ENCODE measurements around the gene RPH3AL.
"Not testable (repeated sequence)": the region's sequence is repeated elsewhere in the genome, so short reads cannot be mapped to it uniquely, and the experiment has no call there.

The RPH3AL gene

GRCh38 chr17:258045-258734, 94.4 kb downstream of the RPH3AL start:
- DNase-seq, result no peak

DNA sequence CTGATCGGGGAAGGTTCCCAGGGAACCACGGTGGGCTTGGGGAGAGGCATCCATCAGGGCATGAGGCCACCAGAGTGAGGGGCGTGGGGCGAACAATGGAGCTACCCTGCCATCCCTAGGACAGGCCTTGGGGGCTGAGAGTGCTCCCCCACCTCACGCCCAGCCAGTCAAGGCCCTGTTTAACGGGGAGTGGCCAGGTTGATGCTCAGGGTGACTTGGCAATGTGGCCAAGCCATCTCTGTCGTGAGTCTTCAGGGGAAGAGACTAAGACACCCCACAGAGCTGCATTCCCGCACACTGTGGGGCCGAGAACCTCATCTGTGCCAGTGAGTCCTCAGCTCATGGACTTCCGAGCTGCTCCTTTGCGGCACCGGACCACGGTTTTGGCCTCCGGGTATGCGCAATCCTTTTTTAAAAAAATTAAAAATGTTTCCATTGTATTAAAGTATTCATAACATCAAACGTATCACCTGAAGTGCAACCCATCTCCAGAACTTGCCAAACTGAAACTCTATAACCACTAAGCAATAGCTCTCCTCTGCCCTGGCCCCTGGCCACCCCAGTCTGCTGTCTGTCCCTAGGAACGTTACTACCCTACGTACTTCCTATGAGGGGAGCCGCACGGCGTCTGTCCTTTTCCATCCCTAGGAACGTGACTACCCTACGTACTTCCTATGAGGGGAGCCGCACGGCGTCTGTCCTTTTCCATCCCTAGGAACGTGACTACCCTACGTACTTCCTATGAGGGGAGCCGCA, 99.3 kb downstream of the RPH3AL start:
- DNase-seq, result no peak

DNA sequence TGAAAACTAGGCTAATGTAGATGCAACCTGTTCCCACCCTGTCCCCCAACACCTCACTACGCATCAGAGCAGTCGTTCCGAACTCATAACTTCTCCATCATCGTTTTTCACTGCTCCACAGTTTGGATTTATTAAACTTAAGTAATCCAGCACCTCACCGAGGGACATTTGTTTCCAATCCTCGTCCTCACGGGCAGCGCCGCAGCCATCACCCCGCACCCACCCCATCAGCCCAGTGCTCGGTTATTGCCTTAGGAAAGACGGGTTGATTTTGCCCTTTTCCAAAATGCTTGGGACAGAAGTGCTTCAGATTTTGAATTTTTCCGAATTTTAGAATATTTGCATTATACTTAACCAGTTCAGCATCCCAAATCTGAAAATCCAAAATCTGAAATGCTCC, 100.2 kb downstream of the RPH3AL start:
- no peak for DNase-seq

DNA sequence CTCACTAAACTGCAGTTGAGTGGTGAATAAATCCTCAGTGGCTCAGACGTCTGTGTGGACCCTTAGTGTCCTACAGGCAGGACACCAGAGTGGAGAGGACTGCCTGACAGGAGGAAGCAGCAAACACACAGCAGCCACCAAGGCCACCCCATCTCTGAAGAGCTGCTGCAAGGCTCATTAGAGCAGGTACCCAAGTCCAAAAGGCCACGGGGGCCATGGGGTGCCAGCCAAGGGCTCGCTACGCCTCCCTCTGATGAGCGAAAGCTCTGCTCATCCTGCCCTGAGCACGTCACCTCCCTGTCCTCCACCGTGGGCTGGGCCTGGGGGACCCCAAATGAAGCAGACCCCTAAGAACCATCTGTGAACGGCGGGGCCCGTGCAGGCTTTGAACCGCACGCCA, 101.1 kb downstream of the RPH3AL start:
- no peak for DNase-seq

- DNase-seq, result no peak
Measured at GRCh38 chr17:250487-251300, 101.9 kb downstream of the RPH3AL start.

DNA sequence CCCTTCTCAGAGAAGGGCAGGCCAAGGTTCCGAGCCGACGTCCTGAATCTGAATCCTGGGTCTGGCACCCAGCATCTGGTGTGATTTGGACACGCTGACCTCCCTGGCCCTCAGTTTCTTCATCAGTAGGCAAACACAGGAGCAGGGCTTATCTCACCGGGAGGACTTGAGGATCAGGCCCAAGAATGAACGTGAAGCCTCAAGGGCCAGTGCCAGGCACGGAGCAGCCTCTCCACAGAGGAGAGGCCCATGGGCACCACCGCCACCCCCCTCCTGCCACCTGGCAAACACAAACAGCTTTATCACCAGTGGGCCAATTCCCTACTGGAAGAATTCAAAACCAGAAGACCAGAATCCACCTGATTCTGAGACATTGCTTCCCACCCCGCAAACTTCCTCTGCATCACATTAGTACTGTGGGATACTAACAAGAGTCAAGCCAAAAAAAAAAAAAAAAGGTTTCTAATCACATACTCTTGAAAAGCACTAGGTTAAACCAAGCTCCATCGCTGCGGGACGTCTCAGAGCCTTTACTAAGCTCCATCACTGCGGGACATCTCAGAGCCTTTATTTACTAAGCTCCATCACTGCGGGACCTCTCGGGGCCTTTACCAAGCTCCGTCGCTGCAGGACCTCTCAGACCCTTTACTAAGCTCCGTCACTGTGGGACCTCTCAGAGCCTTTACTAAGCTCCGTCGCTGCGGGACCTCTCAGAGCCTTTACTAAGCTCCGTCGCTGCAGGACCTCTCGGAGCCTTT, 103.2 kb downstream of the RPH3AL start:
- DNase-seq, result no peak

- no peak for DNase-seq
Measured at GRCh38 chr17:248337-249235, 104.0 kb downstream of the RPH3AL start.

GRCh38 chr17:247767-248166, 104.8 kb downstream of the RPH3AL start:
- no peak for DNase-seq

DNA sequence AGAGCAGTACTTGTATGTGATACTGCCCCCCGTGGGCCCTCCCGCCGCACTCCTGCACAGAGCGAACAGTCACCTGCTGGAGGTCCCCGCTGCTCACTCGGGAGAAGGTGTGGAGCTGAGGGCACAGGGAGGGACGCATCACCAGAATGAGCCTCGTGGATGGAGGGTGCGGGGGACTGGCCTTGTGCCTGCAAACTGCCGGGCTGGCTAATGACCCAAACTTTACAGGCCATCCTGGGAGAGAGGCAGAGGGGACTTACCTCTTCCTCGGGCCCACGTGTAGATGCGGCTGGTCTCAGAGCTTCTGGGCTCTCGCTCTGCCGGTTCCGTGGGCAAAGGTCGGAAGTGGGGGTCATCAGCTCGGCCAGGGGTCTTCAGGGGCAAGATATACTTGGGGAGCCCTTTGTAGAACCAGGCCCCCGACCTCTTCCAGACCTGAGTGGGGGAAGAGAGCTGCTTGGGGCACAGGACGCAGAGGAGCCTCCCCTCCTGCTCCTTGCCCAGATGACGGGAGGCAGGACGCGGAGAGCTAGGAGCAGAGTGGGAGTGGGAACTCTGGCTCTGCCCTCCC, 105.7 kb downstream of the RPH3AL start:
- no peak for DNase-seq

GRCh38 chr17:246226-246625, 106.4 kb downstream of the RPH3AL start:
- no peak for DNase-seq

- DNase-seq, result no peak
Measured at GRCh38 chr17:245611-246010, 107.0 kb downstream of the RPH3AL start.

GRCh38 chr17:245020-245419, 107.6 kb downstream of the RPH3AL start:
- DNase-seq, result no peak

GRCh38 chr17:243924-244323, 108.7 kb downstream of the RPH3AL start:
- not testable (repeated sequence) for DNase-seq

- no peak for DNase-seq
Measured at GRCh38 chr17:238964-239259, 113.7 kb downstream of the RPH3AL start.

- DNase-seq, result no peak
Measured at GRCh38 chr17:238071-238963, 114.3 kb downstream of the RPH3AL start.

GRCh38 chr17:237406-237955, 115.1 kb downstream of the RPH3AL start:
- no peak for DNase-seq

DNA sequence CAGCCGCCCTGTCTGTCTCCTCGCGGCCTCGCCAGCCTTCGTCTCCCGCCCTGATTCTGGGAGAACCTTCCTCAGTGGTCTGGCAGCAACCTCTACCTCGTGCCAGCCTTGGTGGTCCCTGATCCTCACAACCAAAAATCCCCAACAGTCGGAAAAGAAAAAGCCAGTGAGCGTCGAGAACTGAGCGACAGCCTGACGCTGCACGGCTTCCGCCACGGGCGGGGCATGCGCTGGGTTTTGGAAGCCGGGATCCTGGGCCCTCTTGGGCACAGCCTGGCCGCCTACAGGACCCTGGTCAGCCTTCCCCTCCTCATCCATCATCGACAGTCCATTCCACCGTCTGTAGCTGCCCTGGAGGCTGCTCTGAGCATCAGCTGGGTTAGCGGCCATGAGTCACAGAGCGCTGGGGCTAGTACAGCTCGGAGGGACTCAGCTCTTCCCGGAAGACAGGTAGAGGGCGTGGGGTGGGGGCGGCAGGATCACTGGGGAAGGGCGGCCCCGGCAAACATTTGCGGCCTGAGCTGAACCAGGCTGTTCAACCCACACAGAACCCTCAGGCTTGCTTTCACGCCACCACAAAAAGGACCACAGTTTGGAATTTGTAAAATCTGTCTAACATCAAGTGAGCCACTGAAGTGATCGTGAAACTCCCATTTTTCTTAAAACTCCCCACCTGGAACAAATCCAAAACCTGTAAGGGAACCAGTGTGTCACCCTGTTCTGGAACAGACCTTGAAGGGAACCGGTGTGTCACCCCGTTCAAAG, 115.8 kb downstream of the RPH3AL start:
- no peak for DNase-seq

DNA sequence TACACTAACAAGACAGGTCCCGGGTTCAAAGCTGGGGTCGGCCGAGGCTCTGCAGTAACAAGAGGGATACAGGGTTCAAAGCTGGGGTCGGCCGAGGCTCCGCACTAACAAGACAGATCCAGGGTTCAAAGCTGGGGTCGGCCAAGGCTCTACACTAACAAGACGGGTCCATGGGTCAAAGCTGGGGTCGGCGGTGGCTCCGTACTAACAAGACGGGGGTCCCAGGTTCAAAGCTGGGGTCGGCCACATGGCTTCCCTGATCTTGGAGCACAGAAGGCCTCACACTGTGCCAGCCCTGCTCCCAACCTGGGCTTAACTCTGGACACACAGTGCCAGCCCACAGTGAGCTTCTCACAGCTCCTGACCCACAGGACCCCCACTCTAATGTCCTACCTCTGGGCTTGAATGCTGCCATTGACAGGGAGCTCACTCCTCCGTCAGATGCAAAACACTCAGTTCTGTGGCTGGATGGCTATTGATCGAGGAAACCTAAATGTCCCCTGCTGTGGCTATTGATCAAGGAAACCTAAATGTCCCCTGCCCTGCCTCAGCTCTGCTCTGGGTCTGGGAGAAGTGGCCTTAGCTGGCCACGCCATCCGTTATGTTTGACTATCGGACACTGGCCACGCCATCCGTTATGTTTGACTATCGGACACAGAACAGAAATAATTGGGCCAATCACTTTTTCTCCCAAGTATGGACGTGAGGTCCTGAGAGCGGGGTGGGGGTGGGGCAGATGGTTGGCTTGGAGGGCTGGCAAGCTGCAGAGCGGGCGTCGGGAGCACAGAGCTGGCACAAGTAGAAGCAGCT, 116.6 kb downstream of the RPH3AL start:
- DNase-seq, result no peak
